Measurements from ENCODE around the gene AP1S3. TPM values are rescaled to one million over a fixed set of nuclear protein-coding genes. Genes with fewer than 3 reads are reported as not detected.
A peak's percentile ranks its signal among the peaks of the same experiment; 100 is the strongest.

Gene AP1S3
- total RNA-seq, 1 donor from 2014 or later = 5.1 TPM

DNA sequence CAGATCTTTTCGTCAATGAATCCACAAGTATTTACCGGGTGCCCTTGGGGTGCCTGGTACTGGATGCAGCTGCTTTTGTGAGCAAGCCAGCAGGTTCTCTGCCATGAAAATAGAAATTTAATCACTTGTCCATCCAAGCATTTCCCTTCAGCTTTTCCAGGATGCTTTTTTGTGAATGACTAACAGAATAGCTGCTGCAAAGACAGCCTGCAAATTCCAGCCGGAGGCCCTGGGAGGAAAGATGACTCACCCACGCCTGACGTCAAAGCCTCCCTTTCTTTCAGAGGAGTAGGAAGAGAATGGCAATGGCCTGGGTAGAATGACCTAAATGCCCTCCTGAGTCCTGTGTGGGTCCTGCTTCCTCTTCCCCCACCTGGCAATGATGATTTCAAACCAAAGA, 111.9 kb downstream of the AP1S3 start:
- TF ChIP-seq, protein P1, sequence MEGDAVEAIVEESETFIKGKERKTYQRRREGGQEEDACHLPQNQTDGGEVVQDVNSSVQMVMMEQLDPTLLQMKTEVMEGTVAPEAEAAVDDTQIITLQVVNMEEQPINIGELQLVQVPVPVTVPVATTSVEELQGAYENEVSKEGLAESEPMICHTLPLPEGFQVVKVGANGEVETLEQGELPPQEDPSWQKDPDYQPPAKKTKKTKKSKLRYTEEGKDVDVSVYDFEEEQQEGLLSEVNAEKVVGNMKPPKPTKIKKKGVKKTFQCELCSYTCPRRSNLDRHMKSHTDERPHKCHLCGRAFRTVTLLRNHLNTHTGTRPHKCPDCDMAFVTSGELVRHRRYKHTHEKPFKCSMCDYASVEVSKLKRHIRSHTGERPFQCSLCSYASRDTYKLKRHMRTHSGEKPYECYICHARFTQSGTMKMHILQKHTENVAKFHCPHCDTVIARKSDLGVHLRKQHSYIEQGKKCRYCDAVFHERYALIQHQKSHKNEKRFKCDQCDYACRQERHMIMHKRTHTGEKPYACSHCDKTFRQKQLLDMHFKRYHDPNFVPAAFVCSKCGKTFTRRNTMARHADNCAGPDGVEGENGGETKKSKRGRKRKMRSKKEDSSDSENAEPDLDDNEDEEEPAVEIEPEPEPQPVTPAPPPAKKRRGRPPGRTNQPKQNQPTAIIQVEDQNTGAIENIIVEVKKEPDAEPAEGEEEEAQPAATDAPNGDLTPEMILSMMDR (IDR thresholded peaks at IDR 0.05) = no peak
- TF ChIP-seq EZH2 (IDR thresholded peaks at IDR 0.05) (no peak), EZH2phosphoT487 (IDR thresholded peaks at IDR 0.05) (no peak)
- Histone ChIP-seq H3F3A (ENCODE audit: low read depth) (peaks cover 31% of the 10 kb centered on the region), H3K4me3 (no peak overlapping the region), H3K4me2 (peak overlapping the region; percentile 54), H3K36me3 (no peaks in the 10 kb centered on the region), H4K20me1 (ENCODE audit: low read depth) (no peaks in the 10 kb centered on the region), H2AFZ (replicated peaks) (no peak overlapping the region), H3K79me2 (ENCODE audit: low read depth) (no peaks in the 10 kb centered on the region), H3K9me3 (ENCODE audit: low read depth) (no peaks in the 10 kb centered on the region), H3K4me1 (peaks cover 19% of the 10 kb centered on the region), H3K27ac (no peak overlapping the region), H3K9ac (no peak overlapping the region), H3K27me3 (no peaks in the 10 kb centered on the region)
- Mint-ChIP-seq H3K4me3 (peak overlapping the region; percentile 60), H3K27me3 (ENCODE audit: insufficient read depth, low read depth) (peaks cover 4% of the 10 kb centered on the region), H3K27ac (peak overlapping the region; percentile 98), H3K36me3 (peaks cover 12% of the 10 kb centered on the region), H3K4me1 (peaks cover 60% of the 10 kb centered on the region), H3K9me3 (peaks cover 6% of the 10 kb centered on the region)
- peak; percentile 78 for DNase-seq (ENCODE audit: low spot score)

DNA sequence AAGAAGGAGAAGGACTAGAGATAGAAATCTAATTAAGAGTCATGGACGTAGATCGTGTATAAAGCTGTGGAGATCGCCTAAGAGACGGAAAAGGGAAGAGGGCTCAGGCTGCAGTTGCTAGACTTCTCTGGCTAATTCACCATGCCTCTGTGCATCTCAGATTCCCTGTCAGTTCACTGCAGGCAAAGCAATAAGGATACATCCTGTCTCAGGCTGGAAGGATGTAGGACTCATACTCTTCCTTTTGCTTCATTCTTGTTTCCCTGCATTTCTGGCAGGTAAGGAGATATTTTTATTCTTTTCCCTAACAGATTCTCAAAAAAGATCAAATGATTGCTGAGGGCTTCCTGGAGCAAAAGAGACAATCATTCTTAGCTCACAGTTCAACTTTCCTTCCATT, 112.5 kb downstream of the AP1S3 start:
- Histone ChIP-seq H3K36me3 (no peaks in the 10 kb centered on the region), H3K4me1 (peaks cover 19% of the 10 kb centered on the region), H3K27ac (no peak overlapping the region), H3K4me2 (peak overlapping the region; percentile 54), H3K4me3 (no peak overlapping the region), H3K9me3 (ENCODE audit: low read depth) (no peaks in the 10 kb centered on the region), H3K27me3 (no peaks in the 10 kb centered on the region), H2AFZ (replicated peaks) (no peak overlapping the region), H3K79me2 (ENCODE audit: low read depth) (no peaks in the 10 kb centered on the region), H4K20me1 (ENCODE audit: low read depth) (no peaks in the 10 kb centered on the region), H3K9ac (no peak overlapping the region), H3F3A (ENCODE audit: low read depth) (peaks cover 31% of the 10 kb centered on the region)
- H3K27ac Mint-ChIP-seq = peak overlapping the region; percentile 98
- peaks cover 6% of the 10 kb centered on the region for H3K9me3 Mint-ChIP-seq
- H3K4me3 Mint-ChIP-seq = peak overlapping the region; percentile 60
- DNase-seq (ENCODE audit: low spot score) = no peak
- peaks cover 11% of the 10 kb centered on the region for H3K36me3 Mint-ChIP-seq
- TF ChIP-seq EZH2phosphoT487 (IDR thresholded peaks at IDR 0.05) = no peak
- no peak for TF ChIP-seq EZH2 (IDR thresholded peaks at IDR 0.05)
- TF ChIP-seq, protein P1 (IDR thresholded peaks at IDR 0.05) = no peak
- peaks cover 62% of the 10 kb centered on the region for H3K4me1 Mint-ChIP-seq
- H3K27me3 Mint-ChIP-seq (ENCODE audit: insufficient read depth, low read depth) = peaks cover 4% of the 10 kb centered on the region

DNA sequence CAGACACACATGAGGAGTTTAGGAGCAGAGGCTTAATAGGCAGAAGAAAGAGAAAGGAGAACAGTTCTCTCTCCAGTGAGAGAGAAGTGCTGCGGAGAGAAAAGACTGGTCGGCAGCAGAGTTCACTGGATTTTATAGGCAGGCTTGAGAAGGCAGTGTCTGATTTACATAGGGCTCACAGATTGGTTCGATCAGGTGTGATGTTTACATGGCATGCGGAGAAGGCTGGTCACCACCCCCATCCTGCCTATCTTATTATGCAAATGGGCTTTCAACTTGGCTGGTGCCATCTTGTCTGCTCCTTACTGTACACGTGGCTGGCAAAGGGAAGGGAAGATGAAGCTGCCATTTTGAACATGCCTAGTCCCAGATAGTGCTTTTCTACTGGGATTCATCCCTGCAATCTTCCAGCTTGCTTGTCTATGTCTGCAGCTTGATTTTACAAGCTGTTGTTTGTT, 113.4 kb downstream of the AP1S3 start:
- Histone ChIP-seq H4K20me1 (ENCODE audit: low read depth) (no peaks in the 10 kb centered on the region), H3K36me3 (no peaks in the 10 kb centered on the region), H3K79me2 (ENCODE audit: low read depth) (no peaks in the 10 kb centered on the region), H3K9me3 (ENCODE audit: low read depth) (no peaks in the 10 kb centered on the region), H3F3A (ENCODE audit: low read depth) (peaks cover 31% of the 10 kb centered on the region), H2AFZ (replicated peaks) (peak overlapping the region; percentile 11), H3K4me2 (no peak overlapping the region), H3K4me3 (no peak overlapping the region), H3K4me1 (peaks cover 19% of the 10 kb centered on the region), H3K9ac (no peak overlapping the region), H3K27me3 (no peaks in the 10 kb centered on the region), H3K27ac (no peak overlapping the region)
- DNase-seq (ENCODE audit: low spot score) = peak; percentile 26
- Mint-ChIP-seq H3K9me3 (peaks cover 11% of the 10 kb centered on the region), H3K4me1 (peaks cover 65% of the 10 kb centered on the region), H3K36me3 (peaks cover 17% of the 10 kb centered on the region), H3K27ac (peak overlapping the region; percentile 98), H3K27me3 (ENCODE audit: insufficient read depth, low read depth) (peaks cover 4% of the 10 kb centered on the region), H3K4me3 (peak overlapping the region; percentile 60)
- TF ChIP-seq EZH2phosphoT487 (IDR thresholded peaks at IDR 0.05) = no peak
- no peak for TF ChIP-seq EZH2 (IDR thresholded peaks at IDR 0.05)
- TF ChIP-seq, protein P1 (IDR thresholded peaks at IDR 0.05) = no peak
